Caco-2 (cell line): ENCODE results near the gene CAMK2D. TPM values are rescaled to one million over a fixed set of nuclear protein-coding genes. Genes with fewer than 3 reads are reported as not detected.

Source experiments
- BruUV-seq: library from RNA; stranded (reverse); fragments of 400-500 nt; replicated peaks from 2 replicates; lab custom pipeline; 2021; lab: Mats Ljungman, UMichigan
- CTCF ChIA-PET: fragments of 300-600 bp; sonication (Branson Sonifier 250); formaldehyde crosslinking; loops from one replicate; lab custom pipeline; 2022; ENCODE audit warnings: antibody characterized with exemption; lab: Charles Lee
- POLR2A ChIA-PET: fragments of 300-600 bp; sonication (Branson Sonifier 250); formaldehyde crosslinking; loops from one replicate; lab custom pipeline; 2022; ENCODE audit warnings: antibody characterized with exemption; lab: Charles Lee
- DNase-seq, 2 experiments: peaks; one replicate each; pipeline versions ENCODE4 v3.0.0 to v3.0.0-alpha.2; 2020 to 2022
- H3K27me3 ChIP-seq: replicated peaks from 2 replicates; pipeline ENCODE4 v1.6.0; 2011; ENCODE audit warnings: low read length; ENCODE audit not compliant: control insufficient read depth, insufficient read depth
- H3K36me3 ChIP-seq: 2 replicates; pipeline ENCODE4 v1.5.1; 2011; ENCODE audit warnings: low read length; ENCODE audit not compliant: control insufficient read depth, insufficient read depth
- H3K4me1 ChIP-seq: fragments of 250-450 bp; sonication (Bioruptor Pico); 2 replicates; pipeline ENCODE4 v1.5.1; 2020; ENCODE audit warnings: mild to moderate bottlenecking
- H3K4me3 ChIP-seq: 2 replicates; pipeline ENCODE4 v1.5.1; 2011; ENCODE audit warnings: low read depth, mild to moderate bottlenecking, control low read depth, low read length
- H3K9me3 ChIP-seq: fragments of 250-450 bp; sonication (Bioruptor Pico); 2 replicates; pipeline ENCODE4 v1.5.1; 2020; ENCODE audit warnings: mild to moderate bottlenecking, moderate library complexity
- H3K27ac Mint-ChIP-seq: one replicate; pipeline ENCODE4 v1.8.0; 2022; ENCODE audit warnings: mixed read lengths; ENCODE audit not compliant: unreplicated experiment
- H3K27me3 Mint-ChIP-seq: one replicate; pipeline ENCODE4 v1.8.0; 2022; ENCODE audit warnings: mixed read lengths; ENCODE audit not compliant: insufficient read depth, unreplicated experiment
- H3K36me3 Mint-ChIP-seq: one replicate; pipeline ENCODE4 v1.8.0; 2022; ENCODE audit warnings: mild to moderate bottlenecking, mixed read lengths; ENCODE audit not compliant: insufficient read depth, unreplicated experiment
- H3K4me1 Mint-ChIP-seq: one replicate; pipeline ENCODE4 v1.8.0; 2022; ENCODE audit warnings: low read depth, mixed read lengths; ENCODE audit not compliant: unreplicated experiment
- H3K4me3 Mint-ChIP-seq: one replicate; pipeline ENCODE4 v1.8.0; 2022; ENCODE audit warnings: mild to moderate bottlenecking, moderate library complexity, mixed read lengths; ENCODE audit not compliant: unreplicated experiment
- H3K9me3 Mint-ChIP-seq: one replicate; pipeline ENCODE4 v1.8.0; 2022; ENCODE audit warnings: mixed read lengths; ENCODE audit not compliant: unreplicated experiment
- intact Hi-C: fragments of 100-400 bp; cut with micrococcal nuclease; formaldehyde crosslinking; loops from one replicate; pipeline ENCODE4 v1.10.0; 2022; ENCODE audit not compliant: unreplicated experiment
- total RNA-seq: library from RNA; stranded (reverse); gene quantifications from 2 replicates; pipeline ENCODE4 v1.2.3, GENCODE V29; 2022
- TF ChIP-seq, protein P1 (sequence below), 2 experiments: fragments of 200-600 bp in 1 of 2; IDR thresholded peaks; 1 replicate in 1 of 2; 2 replicates in 1 of 2; pipeline versions ENCODE4 v1.5.1 to v1.8.0; 2011 to 2022; ENCODE audit warnings: antibody characterized with exemption in 1 of 2, control low read depth in 1 of 2, inconsistent platforms in 1 of 2, low read depth in 1 of 2, low read length in 1 of 2, mild to moderate bottlenecking in 1 of 2, moderate library complexity in 1 of 2; ENCODE audit not compliant: insufficient read depth in 1 of 2, severe bottlenecking in 1 of 2, unreplicated experiment in 1 of 2

CAMK2D gene
- total RNA-seq, 1 experiment from 2014 or later, result 65.6 TPM

DNA sequence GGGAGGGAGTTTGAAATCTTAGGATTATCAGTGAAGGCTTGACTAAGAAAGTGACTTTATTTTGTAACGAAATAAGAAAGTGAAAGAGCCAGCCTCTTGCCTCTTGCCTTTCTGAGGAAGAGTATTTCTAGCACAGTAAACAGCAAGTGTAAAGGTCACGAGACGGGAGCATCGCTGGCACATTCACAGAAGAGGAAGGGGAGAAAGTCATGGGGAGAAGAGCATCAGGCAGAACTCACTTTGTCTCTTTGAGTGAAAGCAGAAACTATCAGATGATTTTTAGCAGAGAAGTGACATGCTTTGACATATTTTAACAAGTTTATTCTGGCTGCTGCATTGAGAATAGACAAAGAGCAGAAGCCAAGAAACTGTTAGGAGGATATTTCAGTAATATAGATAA, 313.8 kb downstream of the CAMK2D start:
- ChIA-PET CTCF (no interaction called here), POLR2A (no interaction called here)
- BruUV-seq, result no TSS peak
- intact Hi-C loops, result no loop called here
- H3K27ac Mint-ChIP-seq, result no peak overlapping the region
- H3K27me3 ChIP-seq, result no peaks in the 10 kb centered on the region
- H3K27me3 Mint-ChIP-seq, result no peaks in the 10 kb centered on the region
- H3K4me1 ChIP-seq, result 0 out of 2 replicates have a peak, but pooled peaks cover under 1% of the 10 kb centered on the region
- TF ChIP-seq, protein P1, sequence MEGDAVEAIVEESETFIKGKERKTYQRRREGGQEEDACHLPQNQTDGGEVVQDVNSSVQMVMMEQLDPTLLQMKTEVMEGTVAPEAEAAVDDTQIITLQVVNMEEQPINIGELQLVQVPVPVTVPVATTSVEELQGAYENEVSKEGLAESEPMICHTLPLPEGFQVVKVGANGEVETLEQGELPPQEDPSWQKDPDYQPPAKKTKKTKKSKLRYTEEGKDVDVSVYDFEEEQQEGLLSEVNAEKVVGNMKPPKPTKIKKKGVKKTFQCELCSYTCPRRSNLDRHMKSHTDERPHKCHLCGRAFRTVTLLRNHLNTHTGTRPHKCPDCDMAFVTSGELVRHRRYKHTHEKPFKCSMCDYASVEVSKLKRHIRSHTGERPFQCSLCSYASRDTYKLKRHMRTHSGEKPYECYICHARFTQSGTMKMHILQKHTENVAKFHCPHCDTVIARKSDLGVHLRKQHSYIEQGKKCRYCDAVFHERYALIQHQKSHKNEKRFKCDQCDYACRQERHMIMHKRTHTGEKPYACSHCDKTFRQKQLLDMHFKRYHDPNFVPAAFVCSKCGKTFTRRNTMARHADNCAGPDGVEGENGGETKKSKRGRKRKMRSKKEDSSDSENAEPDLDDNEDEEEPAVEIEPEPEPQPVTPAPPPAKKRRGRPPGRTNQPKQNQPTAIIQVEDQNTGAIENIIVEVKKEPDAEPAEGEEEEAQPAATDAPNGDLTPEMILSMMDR (IDR thresholded peaks at IDR 0.05; ENCODE audit: insufficient read depth in 1 of 2, low read depth in 1 of 2, low read length in 1 of 2, severe bottlenecking in 1 of 2, unreplicated experiment in 1 of 2), result no peak
- H3K9me3 Mint-ChIP-seq, result peaks cover 9% of the 10 kb centered on the region
- peaks cover 12% of the 10 kb centered on the region for H3K4me1 Mint-ChIP-seq
- DNase-seq, result no peak
- no peaks in the 10 kb centered on the region for H3K36me3 ChIP-seq
- H3K4me3 Mint-ChIP-seq, result no peak overlapping the region
- peaks cover 6% of the 10 kb centered on the region for H3K36me3 Mint-ChIP-seq
- no peaks in the 10 kb centered on the region for H3K9me3 ChIP-seq
- H3K4me3 ChIP-seq, result no peak overlapping the region

GRCh38 chr4:113447061-113447460, 314.5 kb downstream of the CAMK2D start:
- peaks cover 9% of the 10 kb centered on the region for H3K9me3 Mint-ChIP-seq
- TF ChIP-seq, protein P1 (IDR thresholded peaks at IDR 0.05; ENCODE audit: insufficient read depth in 1 of 2, low read depth in 1 of 2, low read length in 1 of 2, severe bottlenecking in 1 of 2, unreplicated experiment in 1 of 2), result no peak
- H3K4me1 Mint-ChIP-seq, result peaks cover 12% of the 10 kb centered on the region
- Histone ChIP-seq H3K27me3 (no peaks in the 10 kb centered on the region), H3K9me3 (no peaks in the 10 kb centered on the region), H3K36me3 (no peaks in the 10 kb centered on the region), H3K4me1 (no peaks in the 10 kb centered on the region), H3K4me3 (no peak overlapping the region)
- H3K36me3 Mint-ChIP-seq, result peaks cover 6% of the 10 kb centered on the region
- H3K27ac Mint-ChIP-seq, result no peak overlapping the region
- ChIA-PET CTCF (no interaction called here), POLR2A (no interaction called here)
- BruUV-seq, result no TSS peak
- intact Hi-C loops, result no loop called here
- H3K4me3 Mint-ChIP-seq, result no peak overlapping the region
- H3K27me3 Mint-ChIP-seq, result no peaks in the 10 kb centered on the region
- no peak for DNase-seq

DNA sequence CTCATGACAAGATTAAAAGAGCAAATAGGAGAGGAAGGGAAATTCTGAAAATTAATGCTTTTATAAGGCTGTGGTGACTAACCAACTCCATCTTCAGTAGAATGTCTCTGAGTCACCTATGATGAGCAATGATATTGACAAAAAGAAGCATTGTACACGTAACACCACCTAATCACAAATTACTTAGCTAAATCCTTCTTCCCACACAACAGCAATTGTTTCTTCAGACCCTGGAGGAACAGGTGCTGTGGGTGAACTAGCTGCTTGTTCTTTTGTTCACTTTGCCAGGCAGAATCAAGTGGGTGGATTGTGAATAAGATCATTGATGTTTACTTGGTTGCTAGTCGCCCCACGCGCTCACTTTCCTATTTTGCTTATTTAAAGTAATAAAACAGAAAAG, 315.5 kb downstream of the CAMK2D start:
- H3K9me3 Mint-ChIP-seq, result peaks cover 9% of the 10 kb centered on the region
- H3K4me1 Mint-ChIP-seq, result peaks cover 5% of the 10 kb centered on the region
- TF ChIP-seq, protein P1 (IDR thresholded peaks at IDR 0.05; ENCODE audit: insufficient read depth in 1 of 2, low read depth in 1 of 2, low read length in 1 of 2, severe bottlenecking in 1 of 2, unreplicated experiment in 1 of 2), result no peak
- Histone ChIP-seq H3K4me3 (no peak overlapping the region), H3K27me3 (no peaks in the 10 kb centered on the region), H3K9me3 (no peaks in the 10 kb centered on the region), H3K36me3 (no peaks in the 10 kb centered on the region), H3K4me1 (no peaks in the 10 kb centered on the region)
- intact Hi-C loops, result no loop called here
- ChIA-PET CTCF (no interaction called here), POLR2A (no interaction called here)
- H3K4me3 Mint-ChIP-seq, result no peak overlapping the region
- no TSS peak for BruUV-seq
- no peak for DNase-seq
- no peaks in the 10 kb centered on the region for H3K27me3 Mint-ChIP-seq
- H3K36me3 Mint-ChIP-seq, result peaks cover 6% of the 10 kb centered on the region
- H3K27ac Mint-ChIP-seq, result no peak overlapping the region
